ENCODE measurements around the gene TMEM178B.
A peak's percentile ranks its signal among the peaks of the same experiment; 100 is the strongest.

Gene TMEM178B

DNA sequence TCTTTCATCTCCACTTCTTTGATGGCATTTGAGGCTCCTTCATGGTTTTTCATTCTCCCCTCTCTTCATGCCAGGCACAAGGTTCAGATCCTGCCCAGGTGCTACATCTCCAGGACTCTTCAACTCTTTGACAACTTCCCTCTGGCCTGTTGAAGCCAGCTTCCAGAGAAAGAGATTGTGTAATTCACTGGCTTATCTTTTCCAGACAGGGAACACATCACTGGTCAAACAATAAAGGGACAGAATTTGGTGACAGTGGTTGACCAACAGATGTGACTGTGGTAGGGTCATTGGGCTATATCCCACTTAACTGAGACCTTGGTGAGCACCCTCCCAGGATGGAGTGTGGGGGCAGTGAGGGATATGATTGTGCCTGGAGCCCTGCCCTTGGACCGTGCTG lies 365.9 kb downstream of the TMEM178B start:
- H3K27ac ChIP-seq, result no peak overlapping the region
- DNase-seq (ENCODE audit: low read depth, low spot score), result no peak

GRCh38 chr7:141441837-141442627 lies 368.2 kb downstream of the TMEM178B start:
- peak; percentile 3 for DNase-seq (ENCODE audit: low read depth, low spot score)
- no peak overlapping the region for H3K27ac ChIP-seq

- H3K27ac ChIP-seq, result no peak overlapping the region
- no peak for DNase-seq (ENCODE audit: low read depth, low spot score)
Observed at GRCh38 chr7:141442781-141443180, 368.9 kb downstream of the TMEM178B start.

GRCh38 chr7:141444961-141445360 lies 371.1 kb downstream of the TMEM178B start:
- H3K27ac ChIP-seq, result no peak overlapping the region
- no peak for DNase-seq (ENCODE audit: low read depth, low spot score)

DNA sequence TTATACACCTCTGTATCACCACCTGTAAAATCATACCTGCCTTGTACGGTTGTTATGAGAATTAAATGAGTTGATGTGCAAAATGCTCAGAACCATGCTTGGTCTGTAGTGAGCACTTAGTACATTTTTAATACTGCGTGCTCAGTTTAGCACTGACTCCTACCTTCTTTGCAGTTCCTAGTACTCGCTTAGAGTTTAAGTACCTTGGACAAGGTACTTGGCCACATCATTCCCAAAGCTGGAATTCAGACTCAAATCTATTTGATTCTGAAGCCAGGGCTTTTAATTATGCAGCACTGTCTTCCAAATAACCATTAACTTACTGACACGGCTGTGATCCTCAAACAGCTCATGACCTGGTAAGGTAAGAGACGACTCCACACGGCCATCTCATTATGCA lies 377.4 kb downstream of the TMEM178B start:
- H3K27ac ChIP-seq, result no peak overlapping the region
- DNase-seq (ENCODE audit: low read depth, low spot score), result no peak

GRCh38 chr7:141452911-141453310 lies 379.0 kb downstream of the TMEM178B start:
- no peak overlapping the region for H3K27ac ChIP-seq
- DNase-seq (ENCODE audit: low read depth, low spot score), result no peak

- no peak overlapping the region for H3K27ac ChIP-seq
- no peak for DNase-seq (ENCODE audit: low read depth, low spot score)
Observed at GRCh38 chr7:141454338-141454737, 380.5 kb downstream of the TMEM178B start.

GRCh38 chr7:141455723-141456122 lies 381.9 kb downstream of the TMEM178B start:
- DNase-seq (ENCODE audit: low read depth, low spot score), result no peak
- H3K27ac ChIP-seq, result no peak overlapping the region

DNA sequence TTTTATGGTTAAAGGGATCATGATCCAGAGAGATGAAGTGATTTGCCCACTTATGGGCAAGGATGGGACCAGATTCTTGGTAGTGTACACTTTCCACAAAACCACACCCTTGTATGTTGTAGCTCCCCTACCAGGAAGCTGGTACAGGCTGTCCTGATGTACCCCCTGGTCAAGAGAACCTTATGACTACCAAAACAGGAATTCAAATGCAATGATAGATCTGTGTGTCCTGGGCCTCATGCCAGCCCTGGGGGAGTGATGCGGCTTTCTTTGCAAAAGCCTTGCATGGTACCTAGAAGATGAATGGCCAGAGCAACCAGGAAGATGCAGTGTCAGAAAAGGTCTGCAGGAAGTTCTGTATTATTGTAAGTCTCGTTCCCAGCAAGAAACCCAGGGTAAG lies 382.4 kb downstream of the TMEM178B start:
- DNase-seq (ENCODE audit: low read depth, low spot score), result no peak
- H3K27ac ChIP-seq, result no peak overlapping the region

DNA sequence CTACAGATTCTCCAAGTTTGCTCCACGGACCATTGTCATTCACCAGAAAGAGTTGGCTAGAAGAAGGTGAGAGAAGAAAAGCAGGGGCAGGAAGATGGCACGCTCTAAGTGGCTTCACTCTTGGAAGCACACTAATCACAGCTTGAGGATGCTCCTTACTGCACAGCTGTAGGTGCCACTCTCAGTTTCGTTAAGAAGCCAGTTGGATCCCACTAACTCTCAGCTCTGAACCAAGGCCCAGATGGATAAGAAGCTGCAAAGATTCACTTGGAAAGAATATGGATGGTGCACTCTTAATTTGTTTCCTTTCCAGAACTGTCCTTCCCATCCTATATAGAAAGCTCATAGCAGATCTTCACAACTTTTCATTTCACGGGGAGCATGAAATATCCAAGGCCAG lies 382.8 kb downstream of the TMEM178B start:
- DNase-seq (ENCODE audit: low read depth, low spot score), result no peak
- no peak overlapping the region for H3K27ac ChIP-seq

GRCh38 chr7:141460781-141461715 lies 387.2 kb downstream of the TMEM178B start:
- DNase-seq (ENCODE audit: low read depth, low spot score), result peak; percentile 48
- peak overlapping the region; percentile 82 for H3K27ac ChIP-seq

- peak overlapping the region; percentile 82 for H3K27ac ChIP-seq
Observed at GRCh38 chr7:141461924-141462323, 388.1 kb downstream of the TMEM178B start.

GRCh38 chr7:141462958-141463357 lies 389.1 kb downstream of the TMEM178B start:
- no peak for DNase-seq (ENCODE audit: low read depth, low spot score)
- no peak overlapping the region for H3K27ac ChIP-seq

More at GRCh38 chr7:141461924-141462323, 388.1 kb downstream of the TMEM178B start:
- no peak for DNase-seq (ENCODE audit: low read depth, low spot score)

DNA sequence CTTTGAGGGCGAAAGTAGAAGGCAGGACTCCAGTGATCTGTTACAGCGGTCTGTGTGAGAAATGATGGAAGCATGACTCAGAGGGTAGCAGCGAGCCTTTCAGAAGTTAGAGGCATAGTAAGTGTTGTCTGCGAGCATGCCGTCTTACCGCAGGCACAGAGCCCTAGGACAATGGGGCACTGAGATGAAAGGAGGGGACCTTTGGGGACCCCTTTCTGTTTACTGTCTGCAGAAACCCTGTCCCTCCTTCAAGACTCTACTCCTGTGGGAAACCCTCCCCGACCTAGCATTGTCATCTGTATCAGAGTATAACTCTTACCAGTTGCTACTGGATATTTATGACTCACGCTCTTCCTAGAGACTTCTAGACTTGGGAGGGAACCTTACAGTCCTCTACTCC lies 390.1 kb downstream of the TMEM178B start:
- H3K27ac ChIP-seq, result no peak overlapping the region
- no peak for DNase-seq (ENCODE audit: low read depth, low spot score)

DNA sequence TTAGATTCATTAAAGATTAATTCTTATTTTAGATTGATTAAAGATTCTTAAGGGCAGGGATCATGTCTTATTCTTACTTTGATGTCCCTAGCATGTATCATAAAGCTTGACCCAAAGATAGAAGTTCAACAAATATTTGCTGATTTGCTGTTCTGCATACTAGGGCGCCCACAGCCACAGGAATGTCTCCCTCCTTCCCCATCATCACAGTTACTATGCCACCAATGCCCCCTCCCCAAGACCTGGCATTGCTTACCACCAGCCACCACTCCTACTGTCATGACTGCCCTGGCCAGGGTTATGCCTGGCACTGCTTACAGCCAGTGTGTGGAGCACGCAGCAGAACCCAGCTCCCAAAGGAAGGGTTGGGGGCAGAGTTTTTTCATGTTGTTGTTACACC lies 390.7 kb downstream of the TMEM178B start:
- DNase-seq (ENCODE audit: low read depth, low spot score), result no peak
- no peak overlapping the region for H3K27ac ChIP-seq

DNA sequence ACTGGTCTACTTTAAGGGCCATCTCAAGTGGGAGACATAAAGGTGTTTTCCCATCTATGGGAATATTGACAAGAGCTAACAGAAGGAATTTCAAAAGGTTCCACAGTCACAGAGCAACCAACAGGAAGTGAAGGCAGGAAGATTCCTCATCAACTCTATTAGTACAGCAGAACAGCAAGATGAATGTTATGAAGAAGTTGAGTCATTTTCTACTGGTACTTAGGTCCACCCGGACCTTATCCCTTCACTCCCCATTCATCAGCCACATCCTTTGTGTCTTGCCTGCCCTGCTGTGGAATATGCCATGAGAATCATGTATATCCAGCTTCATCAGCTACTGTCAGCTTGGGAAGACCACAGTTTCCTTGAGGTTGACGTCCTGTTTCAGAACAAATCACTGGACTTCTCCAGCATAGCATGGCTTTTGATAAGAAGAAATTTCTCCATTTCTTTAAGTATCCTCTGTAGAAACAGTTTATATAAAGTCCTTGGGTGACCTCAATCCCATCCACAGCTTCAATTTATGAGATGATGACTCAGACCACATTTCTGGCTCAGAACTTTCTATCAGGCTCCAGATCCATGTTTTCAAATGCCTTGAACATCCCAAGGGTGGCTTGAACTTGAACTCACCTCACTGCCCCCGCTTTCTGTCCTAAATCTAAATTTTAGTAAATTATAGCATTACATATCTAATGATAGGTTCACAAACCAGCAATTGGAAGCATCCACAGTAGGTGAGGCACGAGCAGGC lies 392.5 kb downstream of the TMEM178B start:
- DNase-seq (ENCODE audit: low read depth, low spot score), result no peak
- H3K27ac ChIP-seq, result no peak overlapping the region

- no peak overlapping the region for H3K27ac ChIP-seq
- DNase-seq (ENCODE audit: low read depth, low spot score), result no peak
Observed at GRCh38 chr7:141468341-141468740, 394.5 kb downstream of the TMEM178B start.

- no peak overlapping the region for H3K27ac ChIP-seq
- no peak for DNase-seq (ENCODE audit: low read depth, low spot score)
Observed at GRCh38 chr7:141475679-141476078, 401.8 kb downstream of the TMEM178B start.

- H3K27ac ChIP-seq, result no peak overlapping the region
- no peak for DNase-seq (ENCODE audit: low read depth, low spot score)
Observed at GRCh38 chr7:141477865-141478264, 404.0 kb downstream of the TMEM178B start.

- no peak for DNase-seq (ENCODE audit: low read depth, low spot score)
- no peak overlapping the region for H3K27ac ChIP-seq
Observed at GRCh38 chr7:141478845-141479244, 405.0 kb downstream of the TMEM178B start.

All from epithelial cell of prostate (primary cell).